ENCODE data around the gene MSX2. TPM values are rescaled to one million over a fixed set of nuclear protein-coding genes. Genes with fewer than 3 reads are reported as not detected.
A peak's percentile ranks its signal among the peaks of the same experiment; 100 is the strongest.

Gene MSX2
- 0.66 TPM for polyA plus RNA-seq (ENCODE audit: insufficient read length)

DNA sequence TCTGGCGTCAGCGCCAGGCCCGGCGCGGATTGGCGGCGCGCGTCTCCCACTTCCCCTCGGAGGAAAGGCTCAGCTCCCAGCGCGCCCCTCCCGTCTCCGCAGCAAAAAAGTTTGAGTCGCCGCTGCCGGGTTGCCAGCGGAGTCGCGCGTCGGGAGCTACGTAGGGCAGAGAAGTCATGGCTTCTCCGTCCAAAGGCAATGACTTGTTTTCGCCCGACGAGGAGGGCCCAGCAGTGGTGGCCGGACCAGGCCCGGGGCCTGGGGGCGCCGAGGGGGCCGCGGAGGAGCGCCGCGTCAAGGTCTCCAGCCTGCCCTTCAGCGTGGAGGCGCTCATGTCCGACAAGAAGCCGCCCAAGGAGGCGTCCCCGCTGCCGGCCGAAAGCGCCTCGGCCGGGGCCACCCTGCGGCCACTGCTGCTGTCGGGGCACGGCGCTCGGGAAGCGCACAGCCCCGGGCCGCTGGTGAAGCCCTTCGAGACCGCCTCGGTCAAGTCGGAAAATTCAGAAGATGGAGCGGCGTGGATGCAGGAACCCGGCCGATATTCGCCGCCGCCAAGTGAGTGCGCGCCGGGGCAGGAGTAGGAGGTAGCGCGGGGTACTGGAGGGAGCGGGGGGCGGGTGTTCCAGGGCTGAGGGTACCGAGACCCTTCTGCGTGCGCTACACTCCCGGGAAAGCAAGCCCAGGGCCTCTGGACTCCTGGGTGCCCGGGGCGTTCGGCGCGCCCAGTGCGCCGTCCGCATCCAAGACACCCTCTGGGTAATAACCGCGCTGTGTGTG is at the start of gene MSX2:
TSS of gene MSX2 (plus strand) at position 99 of the 777 bp plus-strand sequence. CDS start at position 177, 78 bp downstream.
- DNase-seq (ENCODE audit: low read depth) = peak; percentile 36

- DNase-seq (ENCODE audit: low read depth) = no peak
Observed at GRCh38 chr5:174675110-174675509, 49.3 kb upstream of the MSX2 start.

DNA sequence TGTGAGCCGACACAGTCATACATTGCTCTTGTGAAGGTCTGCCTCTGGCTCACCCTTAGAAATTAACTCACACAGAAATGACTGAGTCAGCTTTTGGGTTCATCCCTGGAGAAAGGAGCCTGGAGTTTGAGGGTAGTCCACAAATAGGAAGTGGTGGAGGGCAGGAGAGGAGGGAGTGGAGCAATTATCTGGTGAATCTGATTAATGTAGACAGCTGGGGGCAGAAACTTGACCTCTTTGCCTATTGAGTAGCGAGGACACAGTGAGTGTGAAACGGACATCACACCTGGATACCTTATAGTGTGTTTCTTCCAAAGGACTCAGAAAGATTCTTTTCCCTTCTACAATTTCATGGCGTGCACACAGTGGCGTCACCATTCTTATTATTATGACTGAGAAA is 48.5 kb upstream of the MSX2 start:
- no peak for DNase-seq (ENCODE audit: low read depth)

DNA sequence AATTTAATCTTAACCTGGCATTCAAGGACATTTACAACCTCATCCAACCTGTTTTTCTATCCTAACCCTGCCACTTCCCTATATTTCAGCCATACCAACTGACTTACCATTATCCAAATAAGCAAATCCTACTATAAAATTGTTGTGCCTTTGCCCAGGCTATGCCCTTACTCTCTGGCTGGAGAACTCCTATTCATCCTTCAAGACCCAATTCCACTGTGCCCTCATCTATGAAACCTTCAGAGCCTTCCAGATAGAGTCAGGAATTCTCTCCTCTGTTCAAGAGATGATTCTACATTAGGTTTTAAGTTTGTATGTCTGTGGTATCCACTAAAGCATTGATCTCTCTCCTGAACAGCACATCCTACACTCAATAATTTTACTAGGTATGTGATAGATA is 46.3 kb upstream of the MSX2 start:
- no peak for DNase-seq (ENCODE audit: low read depth)

- DNase-seq (ENCODE audit: low read depth) = no peak
Observed at GRCh38 chr5:174680901-174681565, 43.3 kb upstream of the MSX2 start.

GRCh38 chr5:174687503-174687902 is 36.9 kb upstream of the MSX2 start:
- no peak for DNase-seq (ENCODE audit: low read depth)

DNA sequence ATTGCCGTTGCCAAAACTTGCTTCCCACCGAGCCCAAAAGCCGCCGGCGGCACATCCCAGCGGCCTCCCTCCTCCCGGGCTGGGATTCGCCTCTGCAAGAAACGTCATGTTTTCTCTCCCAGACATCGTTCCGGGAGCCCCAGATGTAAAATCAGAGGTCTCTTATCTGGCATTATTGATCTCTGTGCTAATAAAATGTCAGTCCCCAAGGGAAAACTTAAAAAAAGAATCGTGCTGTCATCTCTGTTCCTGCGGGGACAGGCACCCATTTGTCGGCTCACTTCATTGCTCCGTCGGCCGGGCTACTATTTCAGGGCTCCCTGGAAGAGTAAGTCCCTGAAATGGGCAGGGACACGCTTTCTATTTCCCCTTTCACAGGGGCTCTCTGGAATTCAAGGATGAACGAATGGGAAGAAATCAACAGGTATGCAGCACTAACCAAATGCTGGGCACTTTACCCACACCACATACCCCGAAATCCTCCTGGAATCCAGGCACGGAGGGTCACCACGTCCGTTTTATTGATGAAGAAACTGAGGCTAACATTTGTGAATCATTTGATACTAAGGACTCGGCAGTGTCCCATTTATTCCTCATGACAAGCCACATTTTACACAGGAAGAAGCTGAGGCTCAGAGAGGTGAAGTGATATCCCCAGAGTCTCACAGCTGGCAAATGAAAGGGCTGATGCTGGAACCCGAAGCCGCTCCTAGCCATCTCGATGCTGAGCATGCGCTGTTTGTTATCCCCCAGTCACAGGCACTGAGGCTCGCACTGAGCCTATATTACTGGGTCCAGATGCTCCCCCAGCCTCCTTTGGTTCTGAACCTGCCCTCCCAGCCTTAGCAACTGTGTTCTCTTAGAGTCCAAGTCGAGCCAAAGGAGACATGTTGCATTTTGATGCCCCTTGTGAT is 35.7 kb upstream of the MSX2 start:
- DNase-seq (ENCODE audit: low read depth) = no peak

DNA sequence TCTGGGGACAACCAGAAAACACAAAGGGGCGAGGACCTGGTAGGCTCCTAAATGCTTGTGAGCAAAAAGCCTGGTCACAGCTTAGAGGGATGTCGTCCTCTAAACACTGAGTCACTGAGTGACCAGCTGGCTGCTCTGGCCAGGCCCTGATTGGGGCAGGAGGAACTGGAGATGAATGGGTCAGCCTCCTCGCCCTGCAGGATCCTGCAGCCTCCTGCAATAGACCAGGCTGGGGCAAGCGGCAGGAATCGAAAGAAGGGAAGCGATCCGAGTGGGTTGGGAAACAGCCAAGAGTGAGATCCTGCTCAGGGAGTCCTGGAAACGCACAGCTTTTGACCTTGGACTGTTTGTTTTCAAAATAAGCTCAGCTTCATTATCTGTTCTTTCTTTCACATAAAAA is 34.1 kb upstream of the MSX2 start:
- DNase-seq (ENCODE audit: low read depth) = no peak

- no peak for DNase-seq (ENCODE audit: low read depth)
Observed at GRCh38 chr5:174692381-174692780, 32.0 kb upstream of the MSX2 start.

- no peak for DNase-seq (ENCODE audit: low read depth)
Observed at GRCh38 chr5:174692982-174693422, 31.4 kb upstream of the MSX2 start.

DNA sequence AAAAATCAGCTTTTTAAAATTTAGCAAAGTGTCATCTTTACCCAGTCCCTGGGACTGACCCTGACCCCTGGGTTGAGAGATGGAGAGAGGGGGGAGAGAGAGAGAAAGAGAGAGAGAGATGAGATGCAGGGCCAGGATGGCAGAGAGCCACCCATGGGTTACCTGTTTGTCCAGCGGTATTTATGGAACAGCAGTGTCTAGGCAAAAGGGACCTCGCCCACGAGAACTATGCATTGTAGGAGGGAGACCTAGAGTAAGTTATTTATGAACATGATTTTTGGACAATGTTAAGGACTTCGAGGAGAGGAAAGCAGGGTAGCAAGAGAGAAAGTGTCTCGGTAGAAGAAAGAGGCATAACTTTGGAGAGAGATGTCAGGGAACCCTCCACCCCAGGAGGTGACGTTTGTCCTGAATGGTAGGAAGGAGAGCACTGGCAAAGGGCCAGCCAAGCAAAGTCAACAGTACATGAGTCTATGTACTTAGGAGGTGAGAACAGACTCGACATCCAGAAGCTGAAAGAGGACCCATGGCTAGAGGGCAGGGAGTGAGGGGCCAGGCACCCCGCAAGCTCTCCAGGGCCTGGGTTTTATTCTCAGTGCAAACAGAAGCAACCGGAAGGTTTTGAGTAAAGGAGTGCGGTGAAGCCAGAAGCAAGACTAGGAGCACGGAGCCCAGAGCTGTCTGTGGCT is 30.5 kb upstream of the MSX2 start:
- no peak for DNase-seq (ENCODE audit: low read depth)

GRCh38 chr5:174694611-174695010 is 29.8 kb upstream of the MSX2 start:
- no peak for DNase-seq (ENCODE audit: low read depth)

DNA sequence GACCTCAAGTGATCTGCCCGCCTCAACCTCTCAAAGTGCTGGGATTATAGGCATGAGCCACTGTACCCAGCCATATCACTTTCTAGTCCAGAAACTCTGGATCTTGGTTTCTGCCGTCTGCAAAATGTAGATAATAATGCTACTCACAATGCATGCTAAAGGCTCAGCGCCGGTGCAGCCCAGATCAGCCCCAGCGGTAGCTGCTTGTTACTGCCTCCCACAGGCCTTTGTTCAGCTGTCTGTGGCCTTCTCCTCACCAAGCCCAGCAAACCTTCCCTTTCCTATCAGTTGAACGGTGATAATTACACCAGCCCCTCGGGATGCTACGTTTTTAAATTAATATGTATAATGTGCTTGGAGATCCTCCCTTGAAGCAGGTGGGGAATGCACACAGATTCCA is 26.2 kb upstream of the MSX2 start:
- no peak for DNase-seq (ENCODE audit: low read depth)

DNA sequence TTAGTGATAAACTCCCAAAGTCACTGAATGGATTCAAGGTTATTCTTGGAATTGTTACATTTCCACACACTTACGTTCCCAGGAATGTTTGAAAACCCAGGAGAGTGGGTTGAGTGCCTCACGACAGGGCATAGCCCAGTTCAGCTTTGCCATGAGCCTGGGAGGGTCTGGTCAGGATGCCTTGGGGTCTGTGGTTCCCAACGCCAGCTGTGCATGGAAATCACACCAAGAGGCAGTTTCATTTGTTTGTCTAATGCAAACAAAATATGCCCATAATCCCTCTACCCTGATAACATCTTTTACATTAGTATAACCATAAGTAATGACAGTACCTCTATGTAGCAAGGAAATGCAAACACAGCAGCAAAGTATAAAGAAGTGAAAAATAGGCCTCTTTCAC is 25.3 kb upstream of the MSX2 start:
- DNase-seq (ENCODE audit: low read depth) = no peak

DNA sequence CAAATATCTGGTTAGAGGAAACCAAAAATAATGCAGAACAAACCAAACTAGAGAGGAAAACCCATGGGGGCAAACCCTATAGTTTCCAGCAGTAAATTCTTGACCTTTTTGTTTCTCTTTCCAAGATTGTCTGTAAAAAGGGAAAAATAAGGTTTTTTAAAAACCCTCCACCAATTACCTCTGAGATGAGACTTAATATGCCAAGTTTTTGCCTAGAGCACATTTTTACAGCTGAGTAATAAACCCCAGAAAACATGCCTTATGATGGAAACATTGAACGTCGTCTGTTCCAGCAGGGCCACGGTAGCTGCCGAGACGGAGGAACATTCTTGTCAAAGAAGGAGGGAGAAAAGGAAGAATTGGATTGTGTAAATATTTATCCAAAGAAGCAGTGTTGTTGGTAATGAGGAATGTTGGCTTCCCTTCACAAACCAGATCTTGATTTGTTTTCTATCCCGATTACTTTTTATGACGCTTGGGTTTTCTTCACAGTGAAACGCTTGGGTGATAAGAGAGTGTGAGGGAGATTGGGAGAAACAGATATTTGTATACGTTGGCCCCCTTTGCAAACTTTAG is 17.3 kb upstream of the MSX2 start:
- no peak for DNase-seq (ENCODE audit: low read depth)

- no peak for DNase-seq (ENCODE audit: low read depth)
Observed at GRCh38 chr5:174707671-174708070, 16.7 kb upstream of the MSX2 start.

GRCh38 chr5:174708476-174709207 is 15.7 kb upstream of the MSX2 start:
- DNase-seq (ENCODE audit: low read depth) = no peak

DNA sequence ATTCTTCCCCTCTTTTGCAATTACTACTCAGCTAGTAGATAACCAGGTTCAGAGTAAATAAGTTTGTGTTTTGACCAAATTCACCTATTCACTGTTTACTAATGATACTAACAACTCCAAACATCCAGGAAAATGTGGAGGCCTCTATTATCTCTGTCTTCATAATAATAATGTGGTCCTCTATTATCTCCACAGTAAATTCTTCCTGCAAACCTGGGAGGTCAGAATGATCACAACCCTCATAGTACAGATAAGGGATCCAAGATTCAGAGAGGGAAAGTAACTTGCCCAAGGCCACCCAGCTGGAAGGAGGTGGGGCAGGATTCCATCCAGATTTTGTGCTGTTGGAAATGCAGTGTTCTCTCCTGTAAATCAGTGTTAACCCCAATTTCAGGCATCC is 9.6 kb upstream of the MSX2 start:
- no peak for DNase-seq (ENCODE audit: low read depth)

GRCh38 chr5:174715804-174716203 is 8.6 kb upstream of the MSX2 start:
- DNase-seq (ENCODE audit: low read depth) = no peak

GRCh38 chr5:174717826-174718455 is 6.4 kb upstream of the MSX2 start:
- no peak for DNase-seq (ENCODE audit: low read depth)
